Measurements from ENCODE around the gene HEPACAM. TPM values are rescaled to one million over a fixed set of nuclear protein-coding genes. Genes with fewer than 3 reads are reported as not detected.

HEPACAM gene
- total RNA-seq, 1 experiment from 2014 or later: 0.11 TPM

DNA sequence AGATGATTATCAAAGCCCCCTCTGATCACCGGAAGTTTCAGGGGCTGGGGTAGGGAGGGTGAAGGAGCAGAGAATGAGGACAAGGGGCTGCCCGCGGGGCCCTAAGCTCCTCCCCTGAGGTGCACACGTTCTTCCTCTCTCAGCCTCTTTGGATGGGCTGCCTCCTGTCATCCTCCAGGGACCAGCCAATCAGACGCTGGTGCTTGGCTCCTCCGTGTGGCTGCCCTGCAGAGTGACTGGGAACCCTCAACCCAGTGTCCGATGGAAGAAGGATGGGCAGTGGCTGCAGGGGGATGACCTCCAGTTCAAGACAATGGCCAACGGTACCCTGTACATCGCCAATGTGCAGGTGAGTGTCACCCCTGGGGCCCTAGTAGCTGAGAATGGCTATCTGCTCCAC is 63.1 kb downstream of the HEPACAM start:
- H3K27ac ChIP-seq (ENCODE audit: low read length): no peak overlapping the region
- intact Hi-C loops (cut with micrococcal nuclease): no loop called here
- CTCF ChIA-PET: no interaction called here

DNA sequence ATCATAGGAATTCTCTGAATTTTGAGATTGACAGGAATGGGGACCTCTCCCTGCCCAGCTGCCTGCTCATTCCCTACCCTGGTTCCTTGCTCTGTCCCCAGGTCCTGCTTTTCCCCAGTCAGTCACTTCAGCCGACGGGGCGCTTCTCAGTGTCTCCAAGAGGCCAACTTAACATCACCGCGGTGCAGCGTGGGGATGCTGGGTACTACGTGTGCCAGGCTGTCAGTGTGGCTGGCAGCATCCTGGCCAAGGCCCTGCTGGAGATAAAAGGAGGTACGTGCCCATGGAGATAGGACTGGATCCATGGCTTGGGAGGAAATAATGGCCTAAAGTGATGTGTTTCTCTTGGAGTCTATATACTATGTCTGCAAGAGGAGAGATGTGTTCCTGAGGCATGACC is 63.6 kb downstream of the HEPACAM start:
- no peak for DNase-seq
- no peaks in the 10 kb centered on the region for H3F3A ChIP-seq (ENCODE audit: low read length, unreplicated experiment)
- H4K20me1 ChIP-seq (ENCODE audit: low read length): no peaks in the 10 kb centered on the region
- H3K27ac ChIP-seq (ENCODE audit: low read length): no peak overlapping the region
- peaks cover 13% of the 10 kb centered on the region for H3K27me3 ChIP-seq (ENCODE audit: low read length)
- H3K4me1 ChIP-seq (ENCODE audit: insufficient read depth, low read length): peaks cover 12% of the 10 kb centered on the region
- no peak for ATAC-seq
- ChIA-PET POLR2A (ENCODE audit: unreplicated experiment) (no interaction called here), CTCF (no interaction called here)
- no peaks in the 10 kb centered on the region for H3K9me3 ChIP-seq (ENCODE audit: low read length)
- no peaks in the 10 kb centered on the region for H3K9me2 ChIP-seq (replicated peaks; ENCODE audit: low read length)
- H2AFZ ChIP-seq (ENCODE audit: low read length): no peak overlapping the region
- H3K4me2 ChIP-seq (ENCODE audit: low read length): no peak overlapping the region
- no peaks in the 10 kb centered on the region for H3K36me3 ChIP-seq (ENCODE audit: low read depth, low read length)
- no TSS peak for BruUV-seq (replicated peaks)
- intact Hi-C loops (cut with micrococcal nuclease): no loop called here
- no peak overlapping the region for H3K9ac ChIP-seq (ENCODE audit: low read length)
- no peak for TF ChIP-seq EZH2phosphoT487 (IDR thresholded peaks at IDR 0.05; ENCODE audit: borderline replicate concordance, low read length)
- no peak for TF ChIP-seq EZH2 (IDR thresholded peaks at IDR 0.05; ENCODE audit: low read length, unreplicated experiment)
- TF ChIP-seq, protein P1, sequence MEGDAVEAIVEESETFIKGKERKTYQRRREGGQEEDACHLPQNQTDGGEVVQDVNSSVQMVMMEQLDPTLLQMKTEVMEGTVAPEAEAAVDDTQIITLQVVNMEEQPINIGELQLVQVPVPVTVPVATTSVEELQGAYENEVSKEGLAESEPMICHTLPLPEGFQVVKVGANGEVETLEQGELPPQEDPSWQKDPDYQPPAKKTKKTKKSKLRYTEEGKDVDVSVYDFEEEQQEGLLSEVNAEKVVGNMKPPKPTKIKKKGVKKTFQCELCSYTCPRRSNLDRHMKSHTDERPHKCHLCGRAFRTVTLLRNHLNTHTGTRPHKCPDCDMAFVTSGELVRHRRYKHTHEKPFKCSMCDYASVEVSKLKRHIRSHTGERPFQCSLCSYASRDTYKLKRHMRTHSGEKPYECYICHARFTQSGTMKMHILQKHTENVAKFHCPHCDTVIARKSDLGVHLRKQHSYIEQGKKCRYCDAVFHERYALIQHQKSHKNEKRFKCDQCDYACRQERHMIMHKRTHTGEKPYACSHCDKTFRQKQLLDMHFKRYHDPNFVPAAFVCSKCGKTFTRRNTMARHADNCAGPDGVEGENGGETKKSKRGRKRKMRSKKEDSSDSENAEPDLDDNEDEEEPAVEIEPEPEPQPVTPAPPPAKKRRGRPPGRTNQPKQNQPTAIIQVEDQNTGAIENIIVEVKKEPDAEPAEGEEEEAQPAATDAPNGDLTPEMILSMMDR (conservative IDR thresholded peaks at IDR 0.05; ENCODE audit: low read depth, low read length): no peak
- H3K4me3 ChIP-seq (ENCODE audit: low read length): no peak overlapping the region
- H3K79me2 ChIP-seq (ENCODE audit: low read length): no peaks in the 10 kb centered on the region

More for the DNA sequence above, 63.1 kb downstream of the HEPACAM start:
- Histone ChIP-seq H3K79me2 (ENCODE audit: low read length) (no peaks in the 10 kb centered on the region), H3K27me3 (ENCODE audit: low read length) (peaks cover 11% of the 10 kb centered on the region), H3F3A (ENCODE audit: low read length, unreplicated experiment) (no peaks in the 10 kb centered on the region), H4K20me1 (ENCODE audit: low read length) (no peaks in the 10 kb centered on the region), H3K9me2 (replicated peaks; ENCODE audit: low read length) (no peaks in the 10 kb centered on the region), H3K4me1 (ENCODE audit: insufficient read depth, low read length) (peaks cover 12% of the 10 kb centered on the region), H3K36me3 (ENCODE audit: low read depth, low read length) (no peaks in the 10 kb centered on the region), H3K4me2 (ENCODE audit: low read length) (no peak overlapping the region), H3K9me3 (ENCODE audit: low read length) (no peaks in the 10 kb centered on the region), H2AFZ (ENCODE audit: low read length) (no peak overlapping the region), H3K9ac (ENCODE audit: low read length) (no peak overlapping the region), H3K4me3 (ENCODE audit: low read length) (no peak overlapping the region)
- TF ChIP-seq EZH2phosphoT487 (IDR thresholded peaks at IDR 0.05; ENCODE audit: borderline replicate concordance, low read length) (no peak), EZH2 (IDR thresholded peaks at IDR 0.05; ENCODE audit: low read length, unreplicated experiment) (no peak)
- TF ChIP-seq, protein P1 (conservative IDR thresholded peaks at IDR 0.05; ENCODE audit: low read depth, low read length): no peak
- POLR2A ChIA-PET (ENCODE audit: unreplicated experiment): interaction anchor here (0.7 kb wide), 1 partner anchor 98 kb away, joined by 3 read pairs; no protein-coding TSS in a partner anchor
- no peak for ATAC-seq
- DNase-seq: no peak
- BruUV-seq (replicated peaks): no TSS peak

DNA sequence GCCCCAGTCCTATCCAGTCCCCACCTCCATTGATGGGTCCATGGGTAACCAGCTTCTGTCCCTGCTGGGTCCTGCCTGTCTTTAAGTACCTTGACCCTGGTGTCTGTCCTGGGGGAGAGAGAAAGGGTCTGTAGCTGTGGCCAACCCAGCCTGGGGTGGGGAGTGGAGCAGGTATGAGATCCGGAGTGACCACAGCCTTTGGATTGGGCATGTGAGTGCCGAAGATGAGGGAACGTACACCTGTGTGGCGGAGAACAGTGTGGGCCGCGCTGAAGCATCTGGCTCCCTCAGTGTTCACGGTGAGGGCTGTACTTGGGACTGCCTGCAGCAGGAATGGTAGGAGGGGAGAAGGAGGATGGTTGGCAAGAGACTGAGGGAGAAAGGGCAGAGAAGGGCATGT is 65.4 kb downstream of the HEPACAM start:
- intact Hi-C loops (cut with micrococcal nuclease): no loop called here
- no peak overlapping the region for H3K9ac ChIP-seq (ENCODE audit: low read length)
- H2AFZ ChIP-seq (ENCODE audit: low read length): no peak overlapping the region
- no peaks in the 10 kb centered on the region for H3K9me2 ChIP-seq (replicated peaks; ENCODE audit: low read length)
- CTCF ChIA-PET: no interaction called here
- H3K36me3 ChIP-seq (ENCODE audit: low read depth, low read length): no peaks in the 10 kb centered on the region
- H3K9me3 ChIP-seq (ENCODE audit: low read length): no peaks in the 10 kb centered on the region
- POLR2A ChIA-PET (ENCODE audit: unreplicated experiment): no interaction called here
- no TSS peak for BruUV-seq (replicated peaks)
- H3F3A ChIP-seq (ENCODE audit: low read length, unreplicated experiment): no peaks in the 10 kb centered on the region
- H3K79me2 ChIP-seq (ENCODE audit: low read length): no peaks in the 10 kb centered on the region
- no peak overlapping the region for H3K4me2 ChIP-seq (ENCODE audit: low read length)
- H3K4me3 ChIP-seq (ENCODE audit: low read length): no peak overlapping the region
- H4K20me1 ChIP-seq (ENCODE audit: low read length): no peaks in the 10 kb centered on the region
- no peak overlapping the region for H3K27ac ChIP-seq (ENCODE audit: low read length)
- peaks cover 2% of the 10 kb centered on the region; the same call in 1 of the 2 replicates for H3K4me1 ChIP-seq (ENCODE audit: insufficient read depth, low read length)
- H3K27me3 ChIP-seq (ENCODE audit: low read length): peaks cover 31% of the 10 kb centered on the region
- ATAC-seq: no peak
- TF ChIP-seq EZH2phosphoT487 (IDR thresholded peaks at IDR 0.05; ENCODE audit: borderline replicate concordance, low read length): no peak
- TF ChIP-seq EZH2 (IDR thresholded peaks at IDR 0.05; ENCODE audit: low read length, unreplicated experiment): no peak
- TF ChIP-seq, protein P1 (conservative IDR thresholded peaks at IDR 0.05; ENCODE audit: low read depth, low read length): no peak
- DNase-seq: no peak

Measured in PC-3 (cell line).